ENCODE results near the gene KCNMA1.

KCNMA1 gene

GRCh38 chr10:77223526-77224460 is 413.8 kb downstream of the KCNMA1 start:
- Histone ChIP-seq H3K27me3 (ENCODE audit: control insufficient read depth, insufficient read depth, low read length) (no peaks in the 10 kb centered on the region), H3K9ac (ENCODE audit: low read length) (no peak overlapping the region), H3K4me1 (ENCODE audit: control insufficient read depth, insufficient read depth, low read length) (peaks cover 18% of the 10 kb centered on the region), H3K4me3 (ENCODE audit: low read length) (no peak overlapping the region), H3K27ac (ENCODE audit: low read depth, low read length) (peak overlapping the region; percentile 57), H3K36me3 (ENCODE audit: control insufficient read depth, insufficient read depth, low read length) (no peaks in the 10 kb centered on the region)

DNA sequence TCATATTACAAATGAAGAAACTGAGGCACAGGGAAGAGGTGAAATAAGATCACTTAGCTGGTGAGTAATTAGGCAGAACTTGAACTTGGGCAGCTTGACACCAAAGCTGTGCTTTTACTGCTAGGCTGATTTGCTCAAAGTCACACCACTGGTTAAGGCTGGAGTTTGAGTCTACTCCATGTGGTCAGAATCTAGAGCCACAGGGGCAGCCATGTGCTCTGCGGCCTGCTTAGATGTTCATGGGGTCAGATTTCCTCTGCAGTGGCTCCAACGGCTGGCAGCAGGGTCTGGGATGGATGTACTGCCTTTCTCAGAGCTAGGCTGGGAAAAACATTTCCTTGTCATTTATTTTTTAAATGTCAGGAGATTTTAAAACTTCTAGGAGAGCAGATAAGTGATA is 417.5 kb downstream of the KCNMA1 start:
- H3K9ac ChIP-seq (ENCODE audit: low read length) = no peak overlapping the region
- no peaks in the 10 kb centered on the region for H3K27me3 ChIP-seq (ENCODE audit: control insufficient read depth, insufficient read depth, low read length)
- no peak overlapping the region for H3K4me3 ChIP-seq (ENCODE audit: low read length)
- peaks cover 8% of the 10 kb centered on the region for H3K4me1 ChIP-seq (ENCODE audit: control insufficient read depth, insufficient read depth, low read length)
- H3K27ac ChIP-seq (ENCODE audit: low read depth, low read length) = peak overlapping the region; percentile 12
- H3K36me3 ChIP-seq (ENCODE audit: control insufficient read depth, insufficient read depth, low read length) = no peaks in the 10 kb centered on the region

GRCh38 chr10:77219046-77219445 is 418.6 kb downstream of the KCNMA1 start:
- H3K36me3 ChIP-seq (ENCODE audit: control insufficient read depth, insufficient read depth, low read length) = no peaks in the 10 kb centered on the region
- peaks cover 12% of the 10 kb centered on the region for H3K4me1 ChIP-seq (ENCODE audit: control insufficient read depth, insufficient read depth, low read length)
- H3K27me3 ChIP-seq (ENCODE audit: control insufficient read depth, insufficient read depth, low read length) = no peaks in the 10 kb centered on the region
- no peak overlapping the region for H3K27ac ChIP-seq (ENCODE audit: low read depth, low read length)
- H3K9ac ChIP-seq (ENCODE audit: low read length) = no peak overlapping the region
- H3K4me3 ChIP-seq (ENCODE audit: low read length) = no peak overlapping the region

DNA sequence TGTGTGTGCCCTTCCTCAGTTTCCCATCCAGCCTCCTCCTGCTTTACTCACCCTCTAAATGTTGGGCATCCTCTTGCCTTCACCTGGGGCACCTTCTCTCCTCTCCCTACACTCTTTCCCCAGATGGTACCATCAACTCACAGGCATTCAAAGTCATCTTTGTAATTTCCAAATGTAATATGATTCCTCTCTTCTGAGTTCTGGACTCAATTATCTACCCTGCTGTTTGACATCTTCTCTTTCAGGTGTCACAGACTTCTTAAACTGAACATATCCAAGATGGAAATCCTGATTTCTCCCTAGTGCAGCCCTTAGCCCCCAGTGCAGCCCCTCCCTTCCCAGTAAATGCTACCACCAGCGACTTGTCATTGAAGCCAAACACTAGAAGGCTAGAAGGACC is 422.8 kb downstream of the KCNMA1 start:
- Histone ChIP-seq H3K4me3 (ENCODE audit: low read length) (no peak overlapping the region), H3K9ac (ENCODE audit: low read length) (no peak overlapping the region), H3K36me3 (ENCODE audit: control insufficient read depth, insufficient read depth, low read length) (no peaks in the 10 kb centered on the region), H3K4me1 (ENCODE audit: control insufficient read depth, insufficient read depth, low read length) (peaks cover 9% of the 10 kb centered on the region), H3K27ac (ENCODE audit: low read depth, low read length) (peak overlapping the region; percentile 57), H3K27me3 (ENCODE audit: control insufficient read depth, insufficient read depth, low read length) (no peaks in the 10 kb centered on the region)

DNA sequence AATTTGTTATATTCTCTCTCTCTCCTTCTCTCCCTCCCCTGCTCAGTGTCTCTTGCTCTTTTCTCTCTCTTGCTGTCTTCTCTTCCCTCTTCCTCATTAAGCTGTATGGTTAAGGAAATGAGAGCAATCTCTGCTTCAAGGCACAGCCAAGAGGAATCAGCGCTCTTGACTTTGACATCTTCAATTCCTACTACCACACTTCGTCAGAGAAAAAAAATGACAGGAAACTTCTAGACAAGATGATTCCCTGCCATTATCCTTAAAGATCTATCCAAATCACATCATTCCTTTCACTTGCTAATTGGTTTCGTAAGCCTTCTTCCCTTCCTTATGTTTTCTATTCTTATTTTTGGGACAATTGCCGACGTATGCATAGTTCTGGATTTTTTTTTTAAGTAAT is 425.0 kb downstream of the KCNMA1 start:
- Histone ChIP-seq H3K36me3 (ENCODE audit: control insufficient read depth, insufficient read depth, low read length) (no peaks in the 10 kb centered on the region), H3K27ac (ENCODE audit: low read depth, low read length) (peak overlapping the region; percentile 25), H3K4me1 (ENCODE audit: control insufficient read depth, insufficient read depth, low read length) (peaks cover 15% of the 10 kb centered on the region), H3K27me3 (ENCODE audit: control insufficient read depth, insufficient read depth, low read length) (no peaks in the 10 kb centered on the region), H3K9ac (ENCODE audit: low read length) (no peak overlapping the region), H3K4me3 (ENCODE audit: low read length) (no peak overlapping the region)

- Histone ChIP-seq H3K4me1 (ENCODE audit: control insufficient read depth, insufficient read depth, low read length) (peaks cover 18% of the 10 kb centered on the region), H3K4me3 (ENCODE audit: low read length) (no peak overlapping the region), H3K27ac (ENCODE audit: low read depth, low read length) (no peak overlapping the region), H3K9ac (ENCODE audit: low read length) (no peak overlapping the region), H3K27me3 (ENCODE audit: control insufficient read depth, insufficient read depth, low read length) (no peaks in the 10 kb centered on the region), H3K36me3 (ENCODE audit: control insufficient read depth, insufficient read depth, low read length) (no peaks in the 10 kb centered on the region)
Measured at GRCh38 chr10:77210645-77211044, 427.0 kb downstream of the KCNMA1 start.

- no peak overlapping the region for H3K9ac ChIP-seq (ENCODE audit: low read length)
- H3K4me1 ChIP-seq (ENCODE audit: control insufficient read depth, insufficient read depth, low read length) = peaks cover 12% of the 10 kb centered on the region
- H3K36me3 ChIP-seq (ENCODE audit: control insufficient read depth, insufficient read depth, low read length) = no peaks in the 10 kb centered on the region
- no peak overlapping the region for H3K4me3 ChIP-seq (ENCODE audit: low read length)
- H3K27ac ChIP-seq (ENCODE audit: low read depth, low read length) = peak overlapping the region; percentile 78
- H3K27me3 ChIP-seq (ENCODE audit: control insufficient read depth, insufficient read depth, low read length) = no peaks in the 10 kb centered on the region
Measured at GRCh38 chr10:77208684-77209256, 428.8 kb downstream of the KCNMA1 start.

- H3K27ac ChIP-seq (ENCODE audit: low read depth, low read length) = peak overlapping the region; percentile 73
- H3K9ac ChIP-seq (ENCODE audit: low read length) = no peak overlapping the region
Measured at GRCh38 chr10:77207828-77208185, 429.8 kb downstream of the KCNMA1 start.

GRCh38 chr10:77207182-77207827 is 430.3 kb downstream of the KCNMA1 start:
- Histone ChIP-seq H3K9ac (ENCODE audit: low read length) (no peak overlapping the region), H3K27ac (ENCODE audit: low read depth, low read length) (peak overlapping the region; percentile 73), H3K36me3 (ENCODE audit: control insufficient read depth, insufficient read depth, low read length) (no peaks in the 10 kb centered on the region)

More at GRCh38 chr10:77207828-77208185, 429.8 kb downstream of the KCNMA1 start:
- Histone ChIP-seq H3K4me3 (ENCODE audit: low read length) (no peak overlapping the region), H3K36me3 (ENCODE audit: control insufficient read depth, insufficient read depth, low read length) (no peaks in the 10 kb centered on the region), H3K27me3 (ENCODE audit: control insufficient read depth, insufficient read depth, low read length) (no peaks in the 10 kb centered on the region), H3K4me1 (ENCODE audit: control insufficient read depth, insufficient read depth, low read length) (peaks cover 17% of the 10 kb centered on the region)

DNA sequence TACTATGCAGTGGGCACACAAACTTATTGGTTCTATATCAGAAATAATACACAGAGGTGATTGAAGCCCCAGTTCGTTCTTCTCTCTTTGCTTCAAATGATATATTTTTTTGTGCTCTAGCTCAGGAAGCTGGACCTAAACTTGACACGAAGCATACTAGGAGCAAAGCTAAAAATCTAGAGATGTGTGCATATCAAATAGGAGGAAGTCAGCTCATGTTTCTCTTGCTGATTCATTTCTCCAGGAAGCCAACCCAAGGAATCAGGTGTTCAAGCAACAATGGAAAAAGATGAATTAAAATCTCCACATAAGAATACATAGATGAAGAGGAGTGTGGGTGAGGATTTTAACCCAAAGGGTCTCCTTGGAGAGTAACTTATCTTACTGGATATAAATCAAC is 432.5 kb downstream of the KCNMA1 start:
- no peak overlapping the region for H3K9ac ChIP-seq (ENCODE audit: low read length)
- H3K36me3 ChIP-seq (ENCODE audit: control insufficient read depth, insufficient read depth, low read length) = no peaks in the 10 kb centered on the region
- peak overlapping the region; percentile 87 for H3K27ac ChIP-seq (ENCODE audit: low read depth, low read length)
- H3K4me3 ChIP-seq (ENCODE audit: low read length) = no peak overlapping the region
- no peaks in the 10 kb centered on the region for H3K27me3 ChIP-seq (ENCODE audit: control insufficient read depth, insufficient read depth, low read length)
- peaks cover 39% of the 10 kb centered on the region for H3K4me1 ChIP-seq (ENCODE audit: control insufficient read depth, insufficient read depth, low read length)

More at GRCh38 chr10:77207182-77207827, 430.3 kb downstream of the KCNMA1 start:
- Histone ChIP-seq H3K4me3 (ENCODE audit: low read length) (no peak overlapping the region), H3K27me3 (ENCODE audit: control insufficient read depth, insufficient read depth, low read length) (no peaks in the 10 kb centered on the region), H3K4me1 (ENCODE audit: control insufficient read depth, insufficient read depth, low read length) (peaks cover 22% of the 10 kb centered on the region)

- Histone ChIP-seq H3K9ac (ENCODE audit: low read length) (no peak overlapping the region), H3K36me3 (ENCODE audit: control insufficient read depth, insufficient read depth, low read length) (no peaks in the 10 kb centered on the region), H3K27ac (ENCODE audit: low read depth, low read length) (peak overlapping the region; percentile 87), H3K4me1 (ENCODE audit: control insufficient read depth, insufficient read depth, low read length) (peaks cover 39% of the 10 kb centered on the region), H3K27me3 (ENCODE audit: control insufficient read depth, insufficient read depth, low read length) (no peaks in the 10 kb centered on the region), H3K4me3 (ENCODE audit: low read length) (no peak overlapping the region)
Measured at GRCh38 chr10:77204171-77204570, 433.4 kb downstream of the KCNMA1 start.

GRCh38 chr10:77202857-77203256 is 434.8 kb downstream of the KCNMA1 start:
- Histone ChIP-seq H3K27ac (ENCODE audit: low read depth, low read length) (peak overlapping the region; percentile 87), H3K36me3 (ENCODE audit: control insufficient read depth, insufficient read depth, low read length) (no peaks in the 10 kb centered on the region), H3K9ac (ENCODE audit: low read length) (no peak overlapping the region), H3K4me3 (ENCODE audit: low read length) (no peak overlapping the region), H3K27me3 (ENCODE audit: control insufficient read depth, insufficient read depth, low read length) (no peaks in the 10 kb centered on the region), H3K4me1 (ENCODE audit: control insufficient read depth, insufficient read depth, low read length) (peaks cover 42% of the 10 kb centered on the region)

All from rectal smooth muscle tissue (tissue), 1 donor.